ENCODE results near the gene ZNF287.

The ZNF287 gene

DNA sequence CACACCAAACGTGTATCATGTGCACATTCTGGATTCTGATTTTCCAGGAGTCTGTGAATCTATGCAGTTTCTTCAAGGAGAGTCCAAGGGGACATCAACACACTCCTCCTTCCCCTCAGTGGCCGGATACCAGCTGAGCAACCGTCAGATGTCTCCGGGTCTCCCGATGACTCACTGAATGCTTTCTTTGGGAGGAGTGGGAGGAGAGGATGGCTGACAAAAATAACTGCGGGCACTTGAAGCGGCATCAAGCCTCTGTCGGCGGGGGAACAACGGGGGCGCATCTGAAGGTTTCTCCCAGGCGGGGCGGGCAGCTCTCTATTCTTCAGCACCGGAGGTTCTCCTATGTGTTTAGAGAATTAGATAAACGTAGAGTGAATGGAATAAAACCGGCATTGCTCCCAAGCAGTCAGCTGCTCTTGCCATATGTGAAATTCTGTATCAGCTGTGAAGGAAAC, 52.4 kb downstream of the ZNF287 start:
- peak; percentile 68 for DNase-seq (ENCODE audit: low read depth, low spot score)

DNA sequence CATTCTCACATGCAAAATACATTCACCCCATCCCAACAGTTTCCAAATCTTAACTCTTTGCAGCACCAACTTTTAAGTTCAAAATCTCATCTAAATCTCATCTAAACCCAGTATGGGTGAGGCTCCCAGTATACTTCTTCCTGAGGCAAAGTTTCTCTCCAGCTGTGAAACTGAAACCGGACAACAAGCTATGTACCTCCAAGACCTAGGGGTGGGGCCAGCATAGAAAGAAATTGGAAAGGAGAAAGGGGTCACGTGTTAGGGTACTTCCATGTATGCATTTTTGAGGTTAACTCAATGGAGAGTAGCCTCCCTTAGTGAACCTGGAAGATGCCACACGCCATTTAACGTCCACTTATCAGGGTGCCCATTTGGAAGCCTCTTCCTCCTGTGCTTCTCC, 53.1 kb downstream of the ZNF287 start:
- DNase-seq (ENCODE audit: low read depth, low spot score), result no peak

DNA sequence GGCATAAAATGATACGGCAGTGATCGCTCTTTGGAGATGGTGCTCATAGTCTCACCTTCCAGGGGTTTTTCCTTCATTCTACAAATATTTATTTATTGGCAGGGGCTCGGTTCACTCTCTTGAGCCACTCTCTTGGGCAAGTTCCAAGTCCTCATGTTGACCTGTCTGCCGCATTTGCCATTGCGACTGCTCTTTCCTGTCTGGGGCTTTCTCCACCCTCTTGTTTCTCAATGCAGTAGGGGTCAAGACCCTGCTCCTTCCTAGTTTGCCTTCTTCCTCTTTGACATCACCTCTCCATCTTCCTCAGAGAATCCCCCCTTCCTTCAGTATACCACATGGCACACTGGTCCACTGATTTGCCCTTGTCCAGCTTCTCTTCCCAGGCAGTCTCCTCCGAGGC, 55.1 kb downstream of the ZNF287 start:
- DNase-seq (ENCODE audit: low read depth, low spot score), result no peak

DNA sequence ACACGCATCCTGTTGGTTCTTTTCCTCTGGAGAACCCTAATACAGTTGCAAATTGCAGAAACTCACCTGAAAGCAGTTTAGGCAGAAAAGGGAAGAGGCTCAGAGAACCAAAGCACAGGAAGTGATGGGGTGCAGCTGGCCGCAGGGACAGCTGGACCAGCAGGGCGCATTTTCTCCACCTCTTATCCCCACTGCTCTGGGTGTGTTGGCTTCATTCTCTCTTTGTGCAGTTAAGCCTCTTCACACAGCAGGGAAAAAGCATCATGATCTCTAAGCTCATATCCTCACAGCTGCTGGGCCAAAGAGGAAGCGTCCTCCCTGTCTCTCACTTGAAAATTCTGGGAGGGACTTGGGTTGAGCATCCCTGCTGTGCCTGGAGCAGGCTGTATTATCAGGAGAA, 57.0 kb downstream of the ZNF287 start:
- peak; percentile 76 for DNase-seq (ENCODE audit: low read depth, low spot score)

DNA sequence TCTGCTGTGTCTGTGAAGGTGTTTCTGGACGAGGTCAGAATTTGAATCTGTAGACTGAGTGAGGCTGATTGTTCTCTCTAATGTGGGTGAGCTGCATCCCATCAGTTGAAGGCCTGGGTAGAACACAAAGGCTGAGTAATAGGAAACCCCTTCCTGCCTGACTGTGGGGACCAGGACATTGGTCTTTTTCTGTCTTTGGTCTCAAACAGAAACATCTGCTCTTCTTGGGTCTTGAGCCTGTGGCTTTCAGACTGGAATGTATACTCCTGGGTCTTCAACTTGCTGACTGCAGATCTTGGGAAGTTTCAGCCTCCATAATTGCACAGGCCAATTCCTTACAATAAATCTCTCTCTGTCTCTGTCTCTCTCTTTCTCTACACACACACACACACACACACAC, 57.4 kb downstream of the ZNF287 start:
- no peak for DNase-seq (ENCODE audit: low read depth, low spot score)

DNA sequence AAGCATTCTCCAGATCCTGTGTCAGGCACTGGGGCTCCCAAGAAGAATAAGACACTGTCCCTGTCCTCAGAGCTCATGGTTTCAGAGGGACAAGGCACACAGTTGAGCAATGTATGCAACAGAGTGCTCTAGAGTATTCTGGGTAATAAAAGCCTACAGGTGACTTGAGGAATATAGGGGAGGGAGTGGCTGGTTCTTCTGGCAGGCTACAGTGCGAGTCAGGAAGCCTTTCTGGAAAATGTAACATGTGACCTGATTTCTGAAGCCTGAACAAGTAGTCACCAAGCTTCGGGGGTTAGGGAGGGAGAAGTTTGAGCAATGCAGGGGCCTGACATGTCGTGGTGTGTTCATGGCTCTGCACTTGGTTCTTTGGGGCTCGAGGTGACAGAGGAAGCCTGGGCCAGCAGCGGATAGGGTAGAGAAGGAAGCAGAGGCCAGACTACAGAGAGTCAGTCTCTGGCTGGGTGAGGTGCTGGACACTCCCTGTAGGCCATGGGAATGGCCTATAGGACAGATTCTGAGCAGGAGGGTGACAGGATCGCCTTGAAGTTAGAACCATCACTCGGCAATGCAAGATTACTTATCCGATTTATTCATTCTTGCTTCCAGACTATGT, 61.0 kb downstream of the ZNF287 start:
- DNase-seq (ENCODE audit: low read depth, low spot score), result no peak

DNA sequence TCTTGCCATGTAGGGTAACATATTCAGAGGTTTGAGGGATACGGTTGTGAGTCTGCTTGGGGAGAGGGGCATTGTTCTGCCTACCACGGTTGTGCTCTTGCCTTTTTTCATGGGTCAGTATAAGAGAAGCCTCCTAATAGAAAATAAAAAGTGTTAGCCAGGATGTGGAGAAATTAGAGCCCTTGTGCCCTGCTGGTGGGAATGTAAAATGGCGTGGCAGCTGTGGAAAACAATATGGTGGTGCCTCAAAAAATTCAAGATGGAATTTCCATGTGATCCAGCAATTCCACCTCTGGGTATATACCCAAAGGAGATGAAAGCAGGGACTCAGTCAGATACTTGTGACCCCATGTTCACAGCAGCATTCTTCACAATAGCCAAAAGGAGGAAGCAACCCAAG, 62.8 kb downstream of the ZNF287 start:
- DNase-seq (ENCODE audit: low read depth, low spot score), result no peak

DNA sequence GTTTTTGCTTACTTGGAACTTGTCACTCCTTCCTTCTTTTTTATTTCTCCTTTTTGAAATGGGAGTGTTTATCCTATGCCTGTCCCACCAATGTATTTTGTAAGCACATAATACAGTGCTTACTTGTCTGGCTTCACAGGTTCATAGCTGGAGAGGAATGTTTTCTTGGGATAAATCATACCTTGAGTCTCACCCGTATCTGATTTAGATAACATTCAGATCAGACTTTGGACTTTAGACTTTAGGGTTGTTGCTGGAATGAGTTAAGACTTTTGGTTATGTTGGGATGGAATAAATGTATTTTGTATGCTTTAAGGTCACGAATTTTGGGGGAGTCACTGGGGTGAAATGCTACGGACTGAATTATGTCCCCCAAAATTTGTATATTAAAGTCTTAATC, 64.0 kb downstream of the ZNF287 start:
- no peak for DNase-seq (ENCODE audit: low read depth, low spot score)
